T-helper 2 cell treated with Interferon-gamma antibody and Interleukin-4, amounts not matched to agents 100 ng/mL and 5 ng/mL, for 36 hours (primary cell): ENCODE data around the gene RAD50. TPM values are rescaled to one million over a fixed set of nuclear protein-coding genes. Genes with fewer than 3 reads are reported as not detected.
"Not testable (repeated sequence)": the region's sequence is repeated elsewhere in the genome, so short reads cannot be mapped to it uniquely, and the experiment has no call there.

ENCODE experiments used
- intact Hi-C: fragments of 100-400 bp; cut with micrococcal nuclease; formaldehyde crosslinking; loops from one replicate; pipeline ENCODE4 v1.15.1; 2023
- total RNA-seq: library from RNA; stranded (reverse); gene quantifications from 2 replicates; pipeline ENCODE4 v1.2.3, GENCODE V29; 2022

The RAD50 gene
- total RNA-seq, 1 donor from 2014 or later, result 32.3 TPM

DNA sequence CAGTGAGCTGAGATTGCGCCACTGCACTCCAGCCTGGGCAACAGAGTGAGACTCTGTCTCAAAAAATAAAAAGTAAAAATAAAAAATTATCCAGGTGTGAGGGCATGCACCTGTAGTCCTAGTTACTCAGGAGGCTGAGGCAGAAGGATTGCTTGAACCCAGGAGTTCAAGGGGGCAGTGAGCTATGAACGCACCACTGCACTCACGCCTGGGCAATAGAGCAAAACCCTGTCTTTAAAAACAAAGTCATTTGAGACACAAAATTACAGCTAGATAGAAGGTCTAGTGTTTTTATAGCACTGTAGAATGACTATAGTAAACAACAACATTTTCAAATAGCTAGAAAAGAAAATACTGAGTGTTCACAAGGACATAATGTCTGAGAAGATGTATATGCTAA, 133.4 kb downstream of the RAD50 start:
- intact Hi-C loops, result no loop called here

DNA sequence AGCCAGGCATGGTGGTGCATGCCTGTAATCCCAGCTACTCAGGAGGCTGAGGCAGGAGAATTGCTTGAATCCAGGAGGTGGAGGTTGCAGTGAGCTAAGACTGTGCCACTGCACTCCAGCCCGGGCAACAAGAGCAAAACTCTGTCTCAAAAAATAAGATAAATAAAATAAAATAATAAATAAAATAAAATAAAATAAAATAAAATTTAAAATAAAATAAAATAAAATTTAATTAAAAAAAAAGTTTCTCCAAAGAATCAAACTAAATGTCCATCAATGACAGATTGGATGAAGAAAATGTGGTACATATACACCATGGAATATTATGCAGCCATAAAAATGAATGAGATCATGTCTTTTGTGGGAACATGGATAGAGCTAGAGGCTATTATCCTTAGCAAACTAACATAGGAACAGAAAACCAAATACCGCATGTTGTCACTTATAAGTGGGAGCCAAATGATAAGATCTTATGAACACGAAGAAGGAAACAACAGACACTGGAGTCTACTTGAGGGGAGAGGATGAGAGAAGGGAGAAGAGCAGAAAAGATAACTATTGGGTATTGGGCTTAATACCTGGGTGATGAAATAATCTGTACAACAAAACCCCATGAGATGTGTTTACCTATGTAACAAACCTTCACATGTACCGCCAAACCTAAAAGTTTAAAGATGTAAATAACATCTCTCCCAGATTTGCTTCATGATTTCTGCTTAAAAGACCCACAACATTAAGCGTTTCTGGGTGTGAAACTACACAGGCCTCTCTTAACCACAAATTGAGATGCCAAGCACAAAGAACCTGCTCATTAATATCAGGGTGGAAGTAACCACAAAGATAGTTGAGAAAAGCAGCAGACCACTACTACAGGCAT, 135.2 kb downstream of the RAD50 start:
- intact Hi-C loops, result not testable (repeated sequence)

DNA sequence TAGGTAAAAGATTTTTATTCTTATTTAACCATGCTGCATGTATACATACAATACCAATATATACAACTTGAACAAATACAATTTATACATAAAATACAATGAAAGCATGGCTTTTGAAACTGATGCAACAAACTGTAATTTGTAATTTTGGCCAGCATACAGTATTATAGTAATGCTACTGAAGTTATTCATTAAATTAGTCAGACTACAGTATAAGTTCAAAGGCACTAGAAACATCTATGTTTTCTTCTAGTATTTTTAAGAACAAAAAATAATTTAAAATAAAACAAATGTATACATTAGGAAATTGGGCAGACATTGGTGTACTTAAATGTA, 135.8 kb downstream of the RAD50 start:
- intact Hi-C loops, result no loop called here

Other genes with a start within 250 kb of the RAD50 start
- gene SLC22A5, start 187.3 kb upstream of the RAD50 start, total RNA-seq, result 3.4 and 4.8 TPM in 2 replicates
- 366 and 371 TPM in 2 replicates for gene IRF1, start 66.2 kb upstream of the RAD50 start, total RNA-seq
- 7.3 and 7.7 TPM in 2 replicates for gene IL5, start 13.5 kb upstream of the RAD50 start, total RNA-seq
- gene IL13, start 101.2 kb downstream of the RAD50 start, total RNA-seq, result 32.6 and 39.1 TPM in 2 replicates
- 4.0 and 7.9 TPM in 2 replicates for gene IL4, start 117.0 kb downstream of the RAD50 start, total RNA-seq
- 18.6 and 19.8 TPM in 2 replicates for gene KIF3A, start 180.6 kb downstream of the RAD50 start, total RNA-seq
- 8.6 and 11.2 TPM in 2 replicates for gene CCNI2, start 190.4 kb downstream of the RAD50 start, total RNA-seq
- 28.2 and 32.6 TPM in 2 replicates for gene SEPTIN8, start 220.3 kb downstream of the RAD50 start, total RNA-seq